GM18909 (cell line): ENCODE measurements around the gene PRM2.

ENCODE experiments used
- ATAC-seq: cut with Tn5 transposase; IDR thresholded peaks from one replicate; pipeline ENCODE4 v1.9.1; 2021; ENCODE audit warnings: mild to moderate bottlenecking; ENCODE audit not compliant: unreplicated experiment, poor library complexity

The PRM2 gene

GRCh38 chr16:11276143-11276895, at the start of gene PRM2:
Gene PRM2, minus strand, starts transcription at chr16:11276480. Its CDS starts 110 bp downstream, at chr16:11276370.
- no peak for ATAC-seq

DNA sequence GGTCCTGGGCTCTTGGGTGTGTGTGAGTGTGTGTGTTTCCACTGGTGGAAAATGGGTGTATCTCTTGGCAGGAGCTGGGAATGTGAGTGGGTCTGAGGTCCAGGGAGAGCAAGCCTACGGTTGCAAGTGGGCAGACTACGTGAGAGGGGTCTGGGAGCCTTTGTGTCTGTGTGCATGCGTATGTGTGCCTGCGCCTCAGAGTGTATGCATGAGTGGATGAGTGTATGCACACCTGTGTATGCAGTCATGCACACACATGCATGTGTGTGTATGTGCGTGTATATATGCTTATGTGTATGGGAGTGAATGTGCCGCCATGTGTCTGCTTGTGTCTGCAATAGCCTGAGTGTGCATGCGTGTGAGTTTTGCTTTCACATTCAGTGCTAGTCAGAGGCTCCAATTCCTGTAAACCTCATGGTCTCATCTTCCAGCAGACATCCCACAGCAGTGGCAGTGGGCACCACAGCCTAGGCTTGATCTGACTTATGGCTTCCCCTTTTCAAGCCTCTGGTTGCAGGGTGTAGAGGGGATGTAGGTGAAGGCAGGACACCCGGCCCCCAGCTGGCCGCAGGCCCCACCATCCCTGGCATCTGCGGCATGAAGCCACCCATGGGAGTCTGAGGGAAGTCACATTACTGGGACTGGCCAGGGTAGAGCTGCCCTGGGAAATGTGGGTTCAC, 49.3 kb upstream of the PRM2 start:
- ATAC-seq: no peak

DNA sequence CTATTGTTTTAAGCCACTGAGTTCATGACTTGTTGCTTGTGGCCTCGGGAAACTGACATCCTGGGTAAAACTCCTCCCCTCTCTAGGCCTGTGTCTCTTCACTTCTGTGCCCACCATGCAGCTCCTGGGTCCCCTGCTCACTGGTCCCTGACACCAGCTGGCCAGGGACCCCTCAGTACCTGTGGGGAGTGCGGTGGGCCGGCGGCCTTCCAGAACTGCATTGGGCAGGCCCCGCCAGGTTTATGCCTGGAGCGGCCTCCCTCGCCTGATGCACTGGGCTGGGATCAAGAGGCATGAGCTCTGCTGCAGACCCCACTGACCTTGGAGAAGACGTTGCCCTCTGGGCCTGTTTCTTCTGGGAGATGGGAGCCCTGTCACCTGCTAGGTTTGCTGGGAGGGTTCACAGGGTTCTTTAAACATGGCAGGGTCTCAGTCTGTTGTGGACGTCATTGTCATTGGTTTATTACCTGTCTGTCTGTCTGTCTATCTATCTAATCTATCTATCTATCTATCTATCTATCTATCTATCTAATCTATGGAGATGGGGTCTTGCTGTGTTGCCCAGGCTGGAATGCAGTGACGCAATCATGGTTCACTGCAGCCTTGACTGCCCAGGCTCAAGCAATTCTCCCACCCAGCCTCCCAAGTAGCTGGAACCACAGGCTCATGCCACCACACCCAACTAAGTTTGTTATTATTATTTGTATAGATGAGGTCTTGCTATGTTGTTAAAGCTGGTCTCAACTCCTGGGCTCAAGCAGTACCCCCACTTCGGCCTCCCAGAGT, 47.5 kb upstream of the PRM2 start:
- ATAC-seq: no peak

- ATAC-seq: no peak
Observed at GRCh38 chr16:11322823-11323222, 46.5 kb upstream of the PRM2 start.

GRCh38 chr16:11321662-11322061, 45.4 kb upstream of the PRM2 start:
- ATAC-seq: no peak

DNA sequence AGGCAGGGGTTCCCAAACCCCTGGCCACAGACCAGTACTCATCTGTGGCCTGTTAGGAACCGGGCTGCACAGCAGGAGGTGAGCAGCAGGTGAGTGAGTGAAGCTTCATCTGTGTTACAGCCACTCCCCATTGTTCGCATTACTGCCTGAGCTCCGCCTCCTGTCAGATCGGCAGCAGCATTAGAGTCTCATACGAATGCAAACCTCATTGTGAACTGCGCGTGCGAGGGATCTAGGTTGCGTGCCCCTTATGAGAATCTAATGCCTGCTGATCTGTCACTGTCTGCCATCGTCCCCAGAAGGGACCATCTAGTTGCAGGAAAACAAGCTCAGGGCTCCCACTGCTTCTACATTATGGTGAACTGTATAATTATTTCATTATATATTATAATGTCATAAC, 43.9 kb upstream of the PRM2 start:
- ATAC-seq: no peak

- ATAC-seq: no peak
Observed at GRCh38 chr16:11319529-11320146, 43.4 kb upstream of the PRM2 start.

DNA sequence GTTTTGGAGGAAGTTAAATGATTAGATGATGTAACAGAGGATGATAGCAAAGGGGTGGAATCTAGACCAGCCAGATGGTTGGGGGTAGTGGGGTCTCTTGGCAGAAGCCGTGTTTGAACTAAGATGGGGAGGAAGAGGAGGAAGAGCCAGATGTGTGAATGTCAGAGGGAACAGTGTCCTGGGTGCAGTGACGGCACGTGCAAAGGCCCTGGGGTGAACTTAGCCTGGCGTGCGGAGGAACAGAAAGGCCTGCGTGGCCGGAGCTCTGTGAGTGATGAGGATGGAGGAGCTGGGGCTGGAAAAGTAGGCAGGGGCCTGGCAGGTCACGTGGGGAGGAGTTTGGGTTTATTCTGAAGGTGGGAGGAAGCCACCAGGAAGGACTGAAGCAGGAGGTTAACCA, 42.5 kb upstream of the PRM2 start:
- ATAC-seq: no peak

- ATAC-seq: no peak
Observed at GRCh38 chr16:11316331-11317015, 40.2 kb upstream of the PRM2 start.

DNA sequence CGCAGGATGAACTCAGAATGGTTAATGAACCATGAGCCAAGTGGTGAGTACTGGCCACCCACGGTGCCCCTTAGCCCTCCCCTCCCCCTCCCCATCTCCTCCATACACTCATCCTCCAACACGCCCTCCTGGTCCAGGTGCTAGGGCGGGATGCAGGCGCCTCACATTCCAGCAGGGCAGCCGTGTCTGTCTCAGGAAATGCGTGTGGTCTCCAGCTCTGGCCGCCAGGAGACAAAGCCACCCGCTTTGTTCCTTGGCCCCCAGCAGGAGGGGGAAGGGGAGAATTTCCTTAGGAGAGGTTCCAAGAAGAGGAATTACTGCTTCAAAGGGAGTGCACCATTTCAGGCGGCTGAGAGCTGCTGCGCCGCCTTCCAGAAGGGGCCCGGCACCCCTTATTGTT, 39.2 kb upstream of the PRM2 start:
- no peak for ATAC-seq

GRCh38 chr16:11314309-11314894, 38.1 kb upstream of the PRM2 start:
- no peak for ATAC-seq

GRCh38 chr16:11313493-11314308, 37.4 kb upstream of the PRM2 start:
- no peak for ATAC-seq

- ATAC-seq: no peak
Observed at GRCh38 chr16:11312718-11313492, 36.6 kb upstream of the PRM2 start.

DNA sequence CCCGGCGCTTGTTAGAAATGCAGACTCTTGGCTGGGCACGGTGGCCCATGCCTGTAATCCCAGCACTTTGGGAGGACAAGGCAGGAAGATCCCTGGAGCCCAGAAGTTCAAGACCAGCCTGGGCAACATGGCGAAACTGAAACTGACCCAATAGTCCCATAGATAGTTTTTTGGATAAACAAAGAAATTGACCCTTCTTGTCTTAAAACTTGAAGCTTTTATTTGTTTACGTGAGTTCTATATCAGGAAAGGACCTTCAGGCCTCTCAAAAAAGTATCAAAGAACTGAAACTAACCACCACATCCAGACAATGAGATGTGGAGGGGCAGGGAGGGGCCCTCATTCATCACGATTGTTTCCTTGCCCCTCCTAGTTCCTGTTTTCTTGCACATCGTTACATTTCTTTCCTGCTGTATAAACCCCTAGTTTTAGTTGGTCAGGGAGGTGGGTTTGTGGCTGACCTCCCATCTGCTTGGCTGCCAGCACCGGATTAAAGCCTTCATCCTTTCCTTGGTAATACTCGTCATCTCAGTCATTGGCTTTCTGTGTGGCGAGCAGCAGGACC, 34.8 kb upstream of the PRM2 start:
- peak; percentile 49 for ATAC-seq

DNA sequence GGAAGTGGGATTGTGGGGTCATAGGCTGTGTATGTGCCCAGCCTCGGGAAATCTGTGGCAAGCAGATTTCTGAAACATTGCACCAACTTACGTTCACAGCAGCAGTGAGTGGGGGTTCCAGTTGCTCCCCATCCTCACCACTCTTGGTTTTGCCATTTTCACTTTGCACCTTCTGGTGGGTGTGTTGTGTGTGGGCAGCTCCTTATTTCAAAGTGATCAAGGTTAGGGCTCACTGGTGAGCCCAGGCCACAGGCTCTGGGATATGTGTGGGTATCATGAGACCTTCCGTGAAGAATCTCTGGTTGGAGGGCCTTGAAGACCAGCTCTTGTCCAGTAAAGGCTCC, 34.3 kb upstream of the PRM2 start:
- ATAC-seq: no peak

DNA sequence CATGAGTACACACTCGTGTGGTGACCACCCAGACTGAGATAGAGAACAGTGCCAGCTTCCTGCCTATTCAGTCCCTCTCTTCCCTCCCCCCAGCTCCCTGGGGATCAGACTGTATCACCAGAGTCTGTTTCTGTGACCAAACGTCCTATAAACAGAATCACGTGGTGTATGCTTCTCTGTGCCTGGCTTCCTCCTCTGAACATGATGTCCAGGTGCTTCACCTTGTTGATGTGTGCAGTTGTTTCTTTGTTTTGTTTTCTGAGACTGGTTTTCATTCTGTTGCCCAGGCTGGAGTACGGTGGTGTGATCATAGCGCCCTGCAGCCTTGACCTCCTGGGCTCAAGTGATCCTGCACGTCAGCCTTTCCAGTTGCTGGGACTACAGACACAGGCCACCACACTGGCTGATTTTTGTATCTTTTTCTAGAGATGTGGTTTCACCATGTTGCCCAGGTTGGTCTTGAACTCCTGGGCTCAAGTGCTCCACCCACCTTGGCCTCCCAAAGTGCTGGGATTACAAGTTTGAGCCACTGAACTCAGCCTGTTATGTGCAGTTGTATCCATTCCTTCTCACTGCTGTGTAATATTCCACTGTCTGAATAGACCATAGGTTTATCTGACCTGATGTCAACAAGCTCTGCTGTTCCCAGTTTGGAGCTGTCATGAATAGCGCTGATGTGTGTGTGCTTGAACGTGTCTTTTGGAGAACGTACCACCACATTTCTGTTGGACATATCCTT, 33.8 kb upstream of the PRM2 start:
- no peak for ATAC-seq

GRCh38 chr16:11308493-11309283, 32.4 kb upstream of the PRM2 start:
- no peak for ATAC-seq
